ENCODE data around the gene DIP2A. TPM values are rescaled to one million over a fixed set of nuclear protein-coding genes. Genes with fewer than 3 reads are reported as not detected.

DIP2A gene
- polyA plus RNA-seq, 1 donor from 2014 or later: 45.0 TPM

GRCh38 chr21:46483300-46484295 is 24.9 kb downstream of the DIP2A start:
- Histone ChIP-seq H3K9ac (ENCODE audit: low read length) (no peak overlapping the region), H3K4me2 (ENCODE audit: low read length) (no peak overlapping the region), H4K20me1 (ENCODE audit: insufficient read depth) (no peaks in the 10 kb centered on the region), H3K4me3 (ENCODE audit: low read length) (no peak overlapping the region), H3K36me3 (ENCODE audit: insufficient read depth, low read length) (no peaks in the 10 kb centered on the region), H3K9me2 (ENCODE audit: insufficient read depth, low read length) (no peaks in the 10 kb centered on the region), H3K27me3 (ENCODE audit: insufficient read depth, low read depth, low read length) (no peaks in the 10 kb centered on the region), H3K27ac (ENCODE audit: low read length) (no peak overlapping the region), H3F3A (ENCODE audit: insufficient read depth, low read length, poor library complexity, severe bottlenecking) (no peaks in the 10 kb centered on the region), H2AFZ (ENCODE audit: low read depth, low read length) (no peak overlapping the region), H3K79me2 (replicated peaks; ENCODE audit: insufficient read depth, low read length) (no peaks in the 10 kb centered on the region), H3K9me3 (ENCODE audit: low read length) (no peaks in the 10 kb centered on the region)
- TF ChIP-seq EP300 (conservative IDR thresholded peaks at IDR 0.05; ENCODE audit: poor library complexity, severe bottlenecking) (no peak), REST (IDR thresholded peaks at IDR 0.05; ENCODE audit: borderline replicate concordance) (no peak)

- no peak overlapping the region for H3K9ac ChIP-seq (ENCODE audit: low read length)
- H3K27me3 ChIP-seq (ENCODE audit: insufficient read depth, low read depth, low read length): no peaks in the 10 kb centered on the region
- TF ChIP-seq REST (IDR thresholded peaks at IDR 0.05; ENCODE audit: borderline replicate concordance) (no peak), POLR2AphosphoS5 (IDR thresholded peaks at IDR 0.05) (no peak), EP300 (conservative IDR thresholded peaks at IDR 0.05; ENCODE audit: poor library complexity, severe bottlenecking) (no peak), CTCF (IDR thresholded peaks at IDR 0.05; ENCODE audit: poor library complexity, severe bottlenecking) (no peak), MXI1 (conservative IDR thresholded peaks at IDR 0.05; ENCODE audit: poor library complexity, severe bottlenecking) (no peak), TAF1 (IDR thresholded peaks at IDR 0.05; ENCODE audit: low read depth) (no peak), EZH2 (IDR thresholded peaks at IDR 0.05; ENCODE audit: borderline replicate concordance, insufficient read depth, low read length, poor library complexity, severe bottlenecking) (no peak), RAD21 (conservative IDR thresholded peaks at IDR 0.05) (no peak), SMC3 (conservative IDR thresholded peaks at IDR 0.05; ENCODE audit: poor library complexity) (no peak)
- no peaks in the 10 kb centered on the region for H3K79me2 ChIP-seq (replicated peaks; ENCODE audit: insufficient read depth, low read length)
- H3K9me3 ChIP-seq (ENCODE audit: low read length): no peaks in the 10 kb centered on the region
- no peak overlapping the region for H3K4me3 ChIP-seq (ENCODE audit: low read length)
- H3K9me2 ChIP-seq (ENCODE audit: insufficient read depth, low read length): no peaks in the 10 kb centered on the region
- H3F3A ChIP-seq (ENCODE audit: insufficient read depth, low read length, poor library complexity, severe bottlenecking): no peaks in the 10 kb centered on the region
- no peak overlapping the region for H2AFZ ChIP-seq (ENCODE audit: low read depth, low read length)
- no peaks in the 10 kb centered on the region for H4K20me1 ChIP-seq (ENCODE audit: insufficient read depth)
- H3K27ac ChIP-seq (ENCODE audit: low read length): no peak overlapping the region
- H3K4me2 ChIP-seq (ENCODE audit: low read length): no peak overlapping the region
- no peaks in the 10 kb centered on the region for H3K36me3 ChIP-seq (ENCODE audit: insufficient read depth, low read length)
These were observed 27.9 kb downstream of the DIP2A start for GRCh38 chr21:46486481-46487126.
